Measurements from ENCODE around the gene FASTKD2.

GRCh38 chr2:206780671-206781070 lies 15.3 kb downstream of the FASTKD2 start:
- TF ChIP-seq POLR2A (IDR thresholded peaks at IDR 0.05; ENCODE audit: low read depth, low read length) (no peak), CTCF (conservative IDR thresholded peaks at IDR 0.05; ENCODE audit: low read depth, low read length) (no peak), RCOR1 (IDR thresholded peaks at IDR 0.05; ENCODE audit: insufficient replicate concordance, low read length) (no peak), BHLHE40 (IDR thresholded peaks at IDR 0.05; ENCODE audit: low read depth, low read length) (no peak), MXI1 (IDR thresholded peaks at IDR 0.05; ENCODE audit: borderline replicate concordance, low read depth, low read length) (no peak), CHD1 (IDR thresholded peaks at IDR 0.05; ENCODE audit: low read depth, low read length) (no peak), MAFK (IDR thresholded peaks at IDR 0.05; ENCODE audit: low read depth, low read length) (no peak), RFX5 (IDR thresholded peaks at IDR 0.05; ENCODE audit: low read depth, low read length) (no peak), SMC3 (IDR thresholded peaks at IDR 0.05; ENCODE audit: low read depth, low read length) (no peak), RAD21 (IDR thresholded peaks at IDR 0.05; ENCODE audit: low read length) (no peak), ELK1 (IDR thresholded peaks at IDR 0.05; ENCODE audit: borderline replicate concordance, low read depth, low read length) (no peak), MAZ (IDR thresholded peaks at IDR 0.05; ENCODE audit: borderline replicate concordance, low read depth, low read length) (no peak), CEBPB (IDR thresholded peaks at IDR 0.05; ENCODE audit: low read depth, low read length) (no peak)
- TF ChIP-seq, protein P1, sequence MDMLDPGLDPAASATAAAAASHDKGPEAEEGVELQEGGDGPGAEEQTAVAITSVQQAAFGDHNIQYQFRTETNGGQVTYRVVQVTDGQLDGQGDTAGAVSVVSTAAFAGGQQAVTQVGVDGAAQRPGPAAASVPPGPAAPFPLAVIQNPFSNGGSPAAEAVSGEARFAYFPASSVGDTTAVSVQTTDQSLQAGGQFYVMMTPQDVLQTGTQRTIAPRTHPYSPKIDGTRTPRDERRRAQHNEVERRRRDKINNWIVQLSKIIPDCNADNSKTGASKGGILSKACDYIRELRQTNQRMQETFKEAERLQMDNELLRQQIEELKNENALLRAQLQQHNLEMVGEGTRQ (IDR thresholded peaks at IDR 0.05; ENCODE audit: low read depth, low read length), result no peak
